A204.1 (cell line): ENCODE data around the gene BCAS2.
"Not testable (repeated sequence)": the region's sequence is repeated elsewhere in the genome, so short reads cannot be mapped to it uniquely, and the experiment has no call there.

Experiments
- FAIRE-seq: peaks from 2 replicates; lab custom pipeline; 2012; peaks lifted over from hg19 to GRCh38; lab: Jason Lieb, UNC

The BCAS2 gene

GRCh38 chr1:114581335-114582287 lies at the start of gene BCAS2:
BCAS2 (minus strand) TSS chr1:114581615; CDS start chr1:114581591, 24 bp downstream.
- peak; percentile 100 for FAIRE-seq

- no peak for FAIRE-seq
Observed at GRCh38 chr1:114627107-114627506, 45.7 kb upstream of the BCAS2 start.

GRCh38 chr1:114623364-114623763 lies 41.9 kb upstream of the BCAS2 start:
- FAIRE-seq: no peak

- FAIRE-seq: no peak
Observed at GRCh38 chr1:114620419-114620818, 39.0 kb upstream of the BCAS2 start.

- no peak for FAIRE-seq
Observed at GRCh38 chr1:114618606-114619005, 37.2 kb upstream of the BCAS2 start.

- no peak for FAIRE-seq
Observed at GRCh38 chr1:114610546-114611245, 29.3 kb upstream of the BCAS2 start.

GRCh38 chr1:114609826-114610225 lies 28.4 kb upstream of the BCAS2 start:
- FAIRE-seq: no peak

GRCh38 chr1:114609026-114609425 lies 27.6 kb upstream of the BCAS2 start:
- FAIRE-seq: no peak

- FAIRE-seq: no peak
Observed at GRCh38 chr1:114607223-114607622, 25.8 kb upstream of the BCAS2 start.

- no peak for FAIRE-seq
Observed at GRCh38 chr1:114597949-114598348, 16.5 kb upstream of the BCAS2 start.

- no peak for FAIRE-seq
Observed at GRCh38 chr1:114595602-114596001, 14.2 kb upstream of the BCAS2 start.

- no peak for FAIRE-seq
Observed at GRCh38 chr1:114594046-114594445, 12.6 kb upstream of the BCAS2 start.

- no peak for FAIRE-seq
Observed at GRCh38 chr1:114589122-114589521, 7.7 kb upstream of the BCAS2 start.

GRCh38 chr1:114588196-114588689 lies 6.8 kb upstream of the BCAS2 start:
- FAIRE-seq: no peak

GRCh38 chr1:114587203-114587991 lies 6.0 kb upstream of the BCAS2 start:
- no peak for FAIRE-seq

GRCh38 chr1:114586513-114587047 lies 5.2 kb upstream of the BCAS2 start:
- FAIRE-seq: no peak

GRCh38 chr1:114585231-114585630 lies 3.8 kb upstream of the BCAS2 start:
- no peak for FAIRE-seq

GRCh38 chr1:114574365-114574764 lies 7.0 kb downstream of the BCAS2 start:
- FAIRE-seq: no peak

- no peak for FAIRE-seq
Observed at GRCh38 chr1:114564141-114564540, 17.3 kb downstream of the BCAS2 start.

- not testable (repeated sequence) for FAIRE-seq
Observed at GRCh38 chr1:114562978-114563510, 18.4 kb downstream of the BCAS2 start.

GRCh38 chr1:114561333-114561732 lies 20.1 kb downstream of the BCAS2 start:
- no peak for FAIRE-seq

GRCh38 chr1:114559356-114559755 lies 22.1 kb downstream of the BCAS2 start:
- no peak for FAIRE-seq
